HG03159 (cell line): Measurements from ENCODE around the gene GLYATL3.

ENCODE experiments used
- ATAC-seq: cut with Tn5 transposase; IDR thresholded peaks from one replicate; pipeline ENCODE4 v1.9.1; 2021; ENCODE audit warnings: mild to moderate bottlenecking, moderate library complexity; ENCODE audit not compliant: unreplicated experiment

Gene GLYATL3

GRCh38 chr6:49543087-49543858 is 43.5 kb downstream of the GLYATL3 start:
- no peak for ATAC-seq

GRCh38 chr6:49546331-49546730 is 46.6 kb downstream of the GLYATL3 start:
- ATAC-seq: no peak

GRCh38 chr6:49548613-49549304 is 49.0 kb downstream of the GLYATL3 start:
- ATAC-seq: no peak

- no peak for ATAC-seq
These were observed 50.2 kb downstream of the GLYATL3 start for GRCh38 chr6:49549691-49550491.

- ATAC-seq: peak; percentile 80
These were observed 50.9 kb downstream of the GLYATL3 start, which contains the start of gene C6orf141 for GRCh38 chr6:49550492-49551077. C6orf141 (plus strand) TSS chr6:49550668; CDS start chr6:49550793, 125 bp downstream.

- peak; percentile 45 for ATAC-seq
These were observed 51.5 kb downstream of the GLYATL3 start for GRCh38 chr6:49551078-49551865.

- ATAC-seq: peak; percentile 41
These were observed 52.1 kb downstream of the GLYATL3 start for GRCh38 chr6:49551866-49552129.

GRCh38 chr6:49552596-49552995 is 52.9 kb downstream of the GLYATL3 start:
- ATAC-seq: no peak

- ATAC-seq: no peak
These were observed 53.7 kb downstream of the GLYATL3 start for GRCh38 chr6:49553384-49553783.

GRCh38 chr6:49555951-49556350 is 56.2 kb downstream of the GLYATL3 start:
- ATAC-seq: no peak

GRCh38 chr6:49556429-49556837 is 56.7 kb downstream of the GLYATL3 start:
- no peak for ATAC-seq

GRCh38 chr6:49557177-49557576 is 57.5 kb downstream of the GLYATL3 start:
- ATAC-seq: no peak

GRCh38 chr6:49558238-49558637 is 58.5 kb downstream of the GLYATL3 start:
- no peak for ATAC-seq

GRCh38 chr6:49563006-49563886 is 63.5 kb downstream of the GLYATL3 start:
- ATAC-seq: no peak

- no peak for ATAC-seq
These were observed 64.8 kb downstream of the GLYATL3 start for GRCh38 chr6:49564552-49564951.

- no peak for ATAC-seq
These were observed 65.5 kb downstream of the GLYATL3 start for GRCh38 chr6:49565261-49565660.

GRCh38 chr6:49565855-49566254 is 66.1 kb downstream of the GLYATL3 start:
- ATAC-seq: no peak

- ATAC-seq: no peak
These were observed 70.9 kb downstream of the GLYATL3 start for GRCh38 chr6:49570474-49571079.

GRCh38 chr6:49576618-49577017 is 76.9 kb downstream of the GLYATL3 start:
- no peak for ATAC-seq
